Kidney tubule cell (primary cell): ENCODE measurements around the gene DISP3.

ENCODE experiments used
- DNase-seq: peaks from one replicate; pipeline ENCODE4 v3.0.0-alpha.2; 2018; ENCODE audit warnings: low spot score

DISP3 gene

GRCh38 chr1:11456965-11457364 lies 22.0 kb upstream of the DISP3 start:
- DNase-seq, result no peak

GRCh38 chr1:11458811-11459275 lies 20.1 kb upstream of the DISP3 start:
- DNase-seq, result no peak

GRCh38 chr1:11461531-11462137 lies 17.3 kb upstream of the DISP3 start:
- DNase-seq, result no peak

- DNase-seq, result no peak
Measured at GRCh38 chr1:11462224-11462923, 16.6 kb upstream of the DISP3 start.

GRCh38 chr1:11463177-11463576 lies 15.8 kb upstream of the DISP3 start:
- DNase-seq, result no peak

- no peak for DNase-seq
Measured at GRCh38 chr1:11465307-11465706, 13.6 kb upstream of the DISP3 start.

- DNase-seq, result no peak
Measured at GRCh38 chr1:11466416-11466815, 12.5 kb upstream of the DISP3 start.

GRCh38 chr1:11468878-11469277 lies 10.1 kb upstream of the DISP3 start:
- DNase-seq, result no peak

- DNase-seq, result peak; percentile 28
Measured at GRCh38 chr1:11470912-11471311, 8.0 kb upstream of the DISP3 start.

- no peak for DNase-seq
Measured at GRCh38 chr1:11471473-11471872, 7.5 kb upstream of the DISP3 start.

GRCh38 chr1:11472284-11472683 lies 6.7 kb upstream of the DISP3 start:
- no peak for DNase-seq

GRCh38 chr1:11472741-11473140 lies 6.2 kb upstream of the DISP3 start:
- DNase-seq, result no peak

- no peak for DNase-seq
Measured at GRCh38 chr1:11473491-11474034, 5.4 kb upstream of the DISP3 start.

- DNase-seq, result no peak
Measured at GRCh38 chr1:11474826-11475225, 4.1 kb upstream of the DISP3 start.

- no peak for DNase-seq
Measured at GRCh38 chr1:11475748-11476147, 3.2 kb upstream of the DISP3 start.

GRCh38 chr1:11479375-11479979 lies 522 bp downstream of the DISP3 start:
- DNase-seq, result no peak

- no peak for DNase-seq
Measured at GRCh38 chr1:11481019-11481418, 2.1 kb downstream of the DISP3 start.

GRCh38 chr1:11482198-11482597 lies 3.2 kb downstream of the DISP3 start:
- DNase-seq, result no peak

GRCh38 chr1:11482701-11483479 lies 3.9 kb downstream of the DISP3 start:
- DNase-seq, result no peak

- no peak for DNase-seq
Measured at GRCh38 chr1:11483581-11484320, 4.8 kb downstream of the DISP3 start.

GRCh38 chr1:11484321-11484655 lies 5.3 kb downstream of the DISP3 start:
- DNase-seq, result no peak

- DNase-seq, result no peak
Measured at GRCh38 chr1:11485191-11485590, 6.2 kb downstream of the DISP3 start.
